ENCODE results near the gene MYCN.
"Not testable (repeated sequence)": the region's sequence is repeated elsewhere in the genome, so short reads cannot be mapped to it uniquely, and the experiment has no call there.

Gene MYCN

GRCh38 chr2:15911686-15912085 is 28.7 kb upstream of the MYCN start:
- no peak for DNase-seq (ENCODE audit: low read depth)
- TF ChIP-seq POLR2A (IDR thresholded peaks at IDR 0.05; ENCODE audit: extremely low read depth, insufficient read length): no peak
- no peak for TF ChIP-seq CTCF (IDR thresholded peaks at IDR 0.05; ENCODE audit: low read depth, low read length)
- no peak for TF ChIP-seq MYC (IDR thresholded peaks at IDR 0.05; ENCODE audit: low read depth, low read length)
- TF ChIP-seq MAX (IDR thresholded peaks at IDR 0.05; ENCODE audit: low read depth, low read length): no peak
- H3K4me3 ChIP-seq (ENCODE audit: low read depth, low read length): no peak overlapping the region

GRCh38 chr2:15912203-15912602 is 28.1 kb upstream of the MYCN start:
- TF ChIP-seq CTCF (IDR thresholded peaks at IDR 0.05; ENCODE audit: low read depth, low read length) (no peak), MYC (IDR thresholded peaks at IDR 0.05; ENCODE audit: low read depth, low read length) (no peak), MAX (IDR thresholded peaks at IDR 0.05; ENCODE audit: low read depth, low read length) (no peak), POLR2A (IDR thresholded peaks at IDR 0.05; ENCODE audit: extremely low read depth, insufficient read length) (no peak)
- no peak for DNase-seq (ENCODE audit: low read depth)
- no peak overlapping the region for H3K4me3 ChIP-seq (ENCODE audit: low read depth, low read length)

GRCh38 chr2:15913146-15913545 is 27.2 kb upstream of the MYCN start:
- TF ChIP-seq CTCF (IDR thresholded peaks at IDR 0.05; ENCODE audit: low read depth, low read length) (no peak), MYC (IDR thresholded peaks at IDR 0.05; ENCODE audit: low read depth, low read length) (no peak), MAX (IDR thresholded peaks at IDR 0.05; ENCODE audit: low read depth, low read length) (no peak), POLR2A (IDR thresholded peaks at IDR 0.05; ENCODE audit: extremely low read depth, insufficient read length) (no peak)
- H3K4me3 ChIP-seq (ENCODE audit: low read depth, low read length): no peak overlapping the region
- no peak for DNase-seq (ENCODE audit: low read depth)

GRCh38 chr2:15914596-15915385 is 25.6 kb upstream of the MYCN start:
- no peak for DNase-seq (ENCODE audit: low read depth)
- no peak overlapping the region for H3K4me3 ChIP-seq (ENCODE audit: low read depth, low read length)
- no peak for TF ChIP-seq MAX (IDR thresholded peaks at IDR 0.05; ENCODE audit: low read depth, low read length)
- TF ChIP-seq CTCF (IDR thresholded peaks at IDR 0.05; ENCODE audit: low read depth, low read length): no peak
- TF ChIP-seq MYC (IDR thresholded peaks at IDR 0.05; ENCODE audit: low read depth, low read length): no peak
- no peak for TF ChIP-seq POLR2A (IDR thresholded peaks at IDR 0.05; ENCODE audit: extremely low read depth, insufficient read length)

GRCh38 chr2:15915546-15915945 is 24.8 kb upstream of the MYCN start:
- DNase-seq (ENCODE audit: low read depth); H3K4me3 ChIP-seq (ENCODE audit: low read depth, low read length): not testable (repeated sequence)

GRCh38 chr2:15916336-15916735 is 24.0 kb upstream of the MYCN start:
- DNase-seq (ENCODE audit: low read depth): no peak
- TF ChIP-seq MAX (IDR thresholded peaks at IDR 0.05; ENCODE audit: low read depth, low read length): no peak
- TF ChIP-seq MYC (IDR thresholded peaks at IDR 0.05; ENCODE audit: low read depth, low read length): no peak
- TF ChIP-seq POLR2A (IDR thresholded peaks at IDR 0.05; ENCODE audit: extremely low read depth, insufficient read length): no peak
- TF ChIP-seq CTCF (IDR thresholded peaks at IDR 0.05; ENCODE audit: low read depth, low read length): no peak
- H3K4me3 ChIP-seq (ENCODE audit: low read depth, low read length): no peak overlapping the region

All from NB4 (cell line).